Peyer's patch (tissue), 4 donors: ENCODE results near the gene FAM131C.

ENCODE experiments used
- CTCF ChIP-seq, 6 experiments: fragments of 450-650 bp in 4 of 6; fragments of 200-600 bp in 2 of 6; sonication (generic) in 1 of 6; IDR thresholded peaks; one replicate each; pipeline ENCODE4 v1.5.1; 2017 to 2019; ENCODE audit warnings: antibody characterized with exemption in 6 of 6, mild to moderate bottlenecking in 3 of 6, moderate library complexity in 1 of 6
- POLR2A ChIP-seq, 2 donors: fragments of 450-650 bp; IDR thresholded peaks; one replicate each; pipeline ENCODE4 v1.5.1; 2017; ENCODE audit warnings: antibody characterized with exemption in 2 of 2, mild to moderate bottlenecking in 2 of 2, moderate library complexity in 2 of 2

- no peak for TF ChIP-seq POLR2A (IDR thresholded peaks at IDR 0.05)
- TF ChIP-seq CTCF (IDR thresholded peaks at IDR 0.05), result peak; percentile 73 to 97 (median 92)
These were observed 5.6 kb upstream of the FAM131C start for GRCh38 chr1:16078925-16079656.
